Thymus (tissue), 14 donors: ENCODE data around the gene USP17L5. TPM values are rescaled to one million over a fixed set of nuclear protein-coding genes. Genes with fewer than 3 reads are reported as not detected.
"Not testable (repeated sequence)": the region's sequence is repeated elsewhere in the genome, so short reads cannot be mapped to it uniquely, and the experiment has no call there.

Experiments used
- DNase-seq, 9 donors: peaks; one replicate each; pipeline ENCODE4 v3.0.0-alpha.2; 2013; ENCODE audit warnings: low spot score in 9 of 9, low read depth in 6 of 9, missing footprints in 1 of 9
- H3K27ac ChIP-seq, 2 donors: one replicate each; pipeline ENCODE4 v1.5.1; 2013; ENCODE audit warnings: control low read depth in 1 of 2, low read depth in 1 of 2, low read length in 1 of 2, mild to moderate bottlenecking in 1 of 2, moderate library complexity in 1 of 2
- H3K27me3 ChIP-seq, 2 donors: one replicate each; pipeline ENCODE4 v1.5.1; 2013; ENCODE audit warnings: low read length in 1 of 2; ENCODE audit not compliant: control insufficient read depth in 2 of 2, insufficient read depth in 1 of 2
- H3K36me3 ChIP-seq, 2 donors: one replicate each; pipeline ENCODE4 v1.5.1; 2013; ENCODE audit warnings: low read length in 1 of 2, mild to moderate bottlenecking in 1 of 2, moderate library complexity in 1 of 2; ENCODE audit not compliant: control insufficient read depth in 2 of 2, insufficient read depth in 2 of 2
- H3K4me1 ChIP-seq, 2 donors: one replicate each; pipeline ENCODE4 v1.5.1; 2013; ENCODE audit warnings: low read length in 2 of 2; ENCODE audit not compliant: control insufficient read depth in 2 of 2, insufficient read depth in 2 of 2
- H3K4me3 ChIP-seq, 2 donors: one replicate each; pipeline ENCODE4 v1.5.1; 2013; ENCODE audit warnings: low read length in 2 of 2, control low read depth in 1 of 2, mild to moderate bottlenecking in 1 of 2
- H3K9me3 ChIP-seq, 2 donors: one replicate each; pipeline ENCODE4 v1.5.1; 2013; ENCODE audit warnings: low read length in 1 of 2, mild to moderate bottlenecking in 1 of 2; ENCODE audit not compliant: control insufficient read depth in 2 of 2, insufficient read depth in 1 of 2
- WGBS: extraction: QIAGEN DNeasy Blood & Tissue Kit; methylation state at CpG from one replicate; pipeline ENCODE4 v1.1.7; 2013; 5-methylcytosine and 5-hydroxymethylcytosine counted together
- long read RNA-seq, 10 donors: transcript quantifications; one replicate each; lab custom pipeline, GENCODE V29; 2026
- polyA plus RNA-seq: library from polyadenylated mRNA; stranded (reverse); fragments of 200-250 nt; gene quantifications from one replicate; pipeline ENCODE4 v1.2.3, GENCODE V29; 2013
- total RNA-seq: library from RNA; stranded (reverse); fragments of 120-200 nt; gene quantifications from one replicate; pipeline ENCODE4 v1.2.4, GENCODE V29; 2013
- donor health status: healthy.

The USP17L5 gene, protein sequence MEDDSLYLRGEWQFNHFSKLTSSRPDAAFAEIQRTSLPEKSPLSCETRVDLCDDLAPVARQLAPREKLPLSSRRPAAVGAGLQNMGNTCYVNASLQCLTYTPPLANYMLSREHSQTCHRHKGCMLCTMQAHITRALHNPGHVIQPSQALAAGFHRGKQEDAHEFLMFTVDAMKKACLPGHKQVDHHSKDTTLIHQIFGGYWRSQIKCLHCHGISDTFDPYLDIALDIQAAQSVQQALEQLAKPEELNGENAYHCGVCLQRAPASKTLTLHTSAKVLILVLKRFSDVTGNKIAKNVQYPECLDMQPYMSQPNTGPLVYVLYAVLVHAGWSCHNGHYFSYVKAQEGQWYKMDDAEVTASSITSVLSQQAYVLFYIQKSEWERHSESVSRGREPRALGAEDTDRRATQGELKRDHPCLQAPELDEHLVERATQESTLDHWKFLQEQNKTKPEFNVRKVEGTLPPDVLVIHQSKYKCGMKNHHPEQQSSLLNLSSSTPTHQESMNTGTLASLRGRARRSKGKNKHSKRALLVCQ
- not detected for total RNA-seq
- polyA plus RNA-seq = not detected
- long read RNA-seq, donor 1 = 0 reads
- long read RNA-seq, donor 2 = 0 reads
- long read RNA-seq, donor 3 = 0 reads
- long read RNA-seq, donor 4 = 0 reads
- long read RNA-seq, donor 5 = 0 reads
- long read RNA-seq, donor 6 = 0 reads
- long read RNA-seq, donor 7 = 0 reads
- long read RNA-seq, donor 8 = 0 reads
- long read RNA-seq, donor 9 = 0 reads
- long read RNA-seq, donor 10 = 0 reads

DNA sequence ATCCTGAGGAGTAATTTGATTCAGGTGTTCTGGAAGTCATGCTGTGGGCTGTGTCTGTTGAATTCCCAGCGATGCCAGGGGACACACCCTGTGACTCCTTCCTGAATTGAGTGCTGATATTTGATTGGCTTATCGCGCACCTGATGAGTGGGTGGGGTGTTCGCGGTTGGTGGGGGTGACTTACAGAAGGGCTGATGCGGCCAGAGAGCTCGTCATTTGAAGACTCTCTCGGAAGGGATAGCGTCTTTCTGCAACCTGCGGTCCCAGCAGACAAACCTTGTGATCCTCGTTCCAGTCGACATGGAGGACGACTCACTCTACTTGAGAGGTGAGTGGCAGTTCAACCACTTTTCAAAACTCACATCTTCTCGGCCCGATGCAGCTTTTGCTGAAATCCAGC is at the start of gene USP17L5:
Gene USP17L5 (plus strand): TSS at position 301 of the 400 bp plus-strand sequence. CDS start 0 bp downstream, at position 301.
- not testable (repeated sequence) for H3K27me3 ChIP-seq, H3K4me1 ChIP-seq, H3K4me3 ChIP-seq, H3K9me3 ChIP-seq, H3K36me3 ChIP-seq, DNase-seq, H3K27ac ChIP-seq
- WGBS = no CpG with 5 or more reads among the region's 15 CpGs

DNA sequence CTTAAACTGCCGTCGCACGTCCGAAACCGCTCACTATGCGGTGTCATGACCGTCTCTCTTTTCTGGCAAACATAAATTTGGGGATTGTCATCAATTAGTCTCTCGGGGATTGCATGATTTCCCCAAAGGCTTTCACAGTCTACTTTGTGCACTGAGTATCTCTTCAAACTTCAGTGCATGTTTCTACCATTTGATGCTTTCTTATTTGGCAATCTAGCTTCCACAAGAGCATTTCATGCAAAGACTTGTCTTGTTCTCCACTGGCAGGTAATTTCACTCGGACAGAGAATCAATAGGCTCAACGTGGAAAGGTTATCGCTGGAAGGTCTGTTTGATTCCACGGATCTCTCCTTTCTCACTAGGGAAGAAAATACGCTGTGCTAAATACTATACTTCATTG is 15.0 kb upstream of the USP17L5 start:
- not testable (repeated sequence) for H3K9me3 ChIP-seq, H3K4me3 ChIP-seq, H3K27me3 ChIP-seq, DNase-seq, H3K4me1 ChIP-seq, H3K27ac ChIP-seq, H3K36me3 ChIP-seq
- WGBS = 94% methylated on average over 1 of the region's 13 CpGs

- H3K9me3 ChIP-seq, DNase-seq, H3K27ac ChIP-seq, H3K27me3 ChIP-seq, H3K36me3 ChIP-seq, H3K4me1 ChIP-seq, H3K4me3 ChIP-seq: not testable (repeated sequence)
- no CpG with 5 or more reads among the region's 15 CpGs for WGBS
These were observed 14.3 kb upstream of the USP17L5 start, which contains the start of gene USP17L24 for GRCh38 chr4:9324865-9325264. Gene USP17L24 (plus strand): TSS chr4:9325165. CDS start chr4:9325165, 0 bp downstream.

DNA sequence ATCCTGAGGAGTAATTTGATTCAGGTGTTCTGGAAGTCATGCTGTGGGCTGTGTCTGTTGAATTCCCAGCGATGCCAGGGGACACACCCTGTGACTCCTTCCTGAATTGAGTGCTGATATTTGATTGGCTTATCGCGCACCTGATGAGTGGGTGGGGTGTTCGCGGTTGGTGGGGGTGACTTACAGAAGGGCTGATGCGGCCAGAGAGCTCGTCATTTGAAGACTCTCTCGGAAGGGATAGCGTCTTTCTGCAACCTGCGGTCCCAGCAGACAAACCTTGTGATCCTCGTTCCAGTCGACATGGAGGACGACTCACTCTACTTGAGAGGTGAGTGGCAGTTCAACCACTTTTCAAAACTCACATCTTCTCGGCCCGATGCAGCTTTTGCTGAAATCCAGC is 9.6 kb upstream of the USP17L5 start, which contains the start of gene USP17L25:
Gene USP17L25 (plus strand): TSS at position 301 of the 400 bp plus-strand sequence. CDS start 0 bp downstream, at position 301.
- WGBS = no CpG with 5 or more reads among the region's 15 CpGs
- not testable (repeated sequence) for DNase-seq, H3K27me3 ChIP-seq, H3K4me1 ChIP-seq, H3K27ac ChIP-seq, H3K36me3 ChIP-seq, H3K4me3 ChIP-seq, H3K9me3 ChIP-seq

DNA sequence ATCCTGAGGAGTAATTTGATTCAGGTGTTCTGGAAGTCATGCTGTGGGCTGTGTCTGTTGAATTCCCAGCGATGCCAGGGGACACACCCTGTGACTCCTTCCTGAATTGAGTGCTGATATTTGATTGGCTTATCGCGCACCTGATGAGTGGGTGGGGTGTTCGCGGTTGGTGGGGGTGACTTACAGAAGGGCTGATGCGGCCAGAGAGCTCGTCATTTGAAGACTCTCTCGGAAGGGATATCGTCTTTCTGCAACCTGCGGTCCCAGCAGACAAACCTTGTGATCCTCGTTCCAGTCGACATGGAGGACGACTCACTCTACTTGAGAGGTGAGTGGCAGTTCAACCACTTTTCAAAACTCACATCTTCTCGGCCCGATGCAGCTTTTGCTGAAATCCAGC is 4.8 kb upstream of the USP17L5 start, which contains the start of gene USP17L26:
Gene USP17L26 (plus strand): TSS at position 301 of the 400 bp plus-strand sequence. CDS start 0 bp downstream, at position 301.
- DNase-seq, H3K9me3 ChIP-seq: not testable (repeated sequence)
- WGBS = no CpG with 5 or more reads among the region's 15 CpGs

DNA sequence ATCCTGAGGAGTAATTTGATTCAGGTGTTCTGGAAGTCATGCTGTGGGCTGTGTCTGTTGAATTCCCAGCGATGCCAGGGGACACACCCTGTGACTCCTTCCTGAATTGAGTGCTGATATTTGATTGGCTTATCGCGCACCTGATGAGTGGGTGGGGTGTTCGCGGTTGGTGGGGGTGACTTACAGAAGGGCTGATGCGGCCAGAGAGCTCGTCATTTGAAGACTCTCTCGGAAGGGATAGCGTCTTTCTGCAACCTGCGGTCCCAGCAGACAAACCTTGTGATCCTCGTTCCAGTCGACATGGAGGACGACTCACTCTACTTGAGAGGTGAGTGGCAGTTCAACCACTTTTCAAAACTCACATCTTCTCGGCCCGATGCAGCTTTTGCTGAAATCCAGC is 4.6 kb downstream of the USP17L5 start, which contains the start of gene USP17L27:
Gene USP17L27 (plus strand): TSS at position 301 of the 400 bp plus-strand sequence. CDS start 0 bp downstream, at position 301.
- not testable (repeated sequence) for H3K4me1 ChIP-seq, H3K9me3 ChIP-seq, DNase-seq, H3K27me3 ChIP-seq, H3K27ac ChIP-seq, H3K36me3 ChIP-seq, H3K4me3 ChIP-seq
- no CpG with 5 or more reads among the region's 15 CpGs for WGBS

More for the DNA sequence above, 4.8 kb upstream of the USP17L5 start, which contains the start of gene USP17L26:
- H3K27ac ChIP-seq, H3K4me1 ChIP-seq, H3K36me3 ChIP-seq, H3K4me3 ChIP-seq, H3K27me3 ChIP-seq: not testable (repeated sequence)

- not testable (repeated sequence) for H3K27me3 ChIP-seq, H3K9me3 ChIP-seq
These were observed 9.4 kb downstream of the USP17L5 start, which contains the start of gene USP17L28 for GRCh38 chr4:9348593-9348992. Gene USP17L28 (plus strand): TSS chr4:9348893. CDS start chr4:9348893, 0 bp downstream.

DNA sequence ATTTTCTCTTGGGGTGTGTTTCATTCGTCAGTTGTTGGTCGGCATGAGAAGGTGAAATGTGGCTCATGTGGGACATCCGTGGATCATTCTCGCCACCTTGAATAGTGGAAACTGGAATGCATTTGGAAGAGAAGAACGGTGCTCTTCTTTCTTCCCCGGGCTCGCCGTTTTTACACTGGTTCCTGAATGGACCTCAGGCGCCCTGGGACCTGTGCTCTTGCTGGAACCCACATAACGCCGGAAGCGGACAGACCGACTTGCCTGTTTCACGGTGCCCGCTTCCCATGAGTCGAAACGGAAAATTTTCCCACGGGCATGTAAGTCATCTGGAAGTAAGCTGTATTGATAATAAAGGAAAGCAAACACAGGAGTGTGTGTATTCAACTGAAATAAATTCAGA is 11.7 kb downstream of the USP17L5 start:
- not testable (repeated sequence) for H3K27ac ChIP-seq, H3K36me3 ChIP-seq, H3K4me1 ChIP-seq, H3K4me3 ChIP-seq, H3K27me3 ChIP-seq, DNase-seq, H3K9me3 ChIP-seq
- 98% methylated on average over 13 of the region's 18 CpGs for WGBS

More at GRCh38 chr4:9348593-9348992, 9.4 kb downstream of the USP17L5 start, which contains the start of gene USP17L28:
- H3K27ac ChIP-seq, DNase-seq, H3K4me1 ChIP-seq, H3K36me3 ChIP-seq, H3K4me3 ChIP-seq: not testable (repeated sequence)
- no CpG with 5 or more reads among the region's 15 CpGs for WGBS

- not testable (repeated sequence) for H3K9me3 ChIP-seq, H3K27ac ChIP-seq, H3K27me3 ChIP-seq, DNase-seq, H3K4me3 ChIP-seq, H3K4me1 ChIP-seq, H3K36me3 ChIP-seq
- WGBS = no CpG with 5 or more reads among the region's 15 CpGs
These were observed 14.1 kb downstream of the USP17L5 start, which contains the start of gene USP17L29 for GRCh38 chr4:9353338-9353737. Gene USP17L29 (plus strand): TSS chr4:9353638. CDS start chr4:9353638, 0 bp downstream.
